Tibial artery (tissue), 4 donors: ENCODE measurements around the gene NINJ1.

Experiments used
- DNase-seq, 2 donors: peaks; one replicate each; pipeline ENCODE4 v3.0.0-alpha.2; 2019
- H3K27ac ChIP-seq, 2 donors: fragments of 200-600 bp; sonication (generic) in 1 of 2; 1 replicate in 1 of 2; 2 replicates in 1 of 2; pipeline ENCODE4 v1.5.1; 2018 to 2019; ENCODE audit warnings: mild to moderate bottlenecking in 1 of 2
- H3K27me3 ChIP-seq, 2 donors: fragments of 200-600 bp; sonication (generic) in 1 of 2; one replicate each; pipeline versions ENCODE4 v1.5.1 to v1.6.0; 2016 to 2019
- H3K36me3 ChIP-seq, 3 donors: fragments of 200-600 bp; sonication (generic) in 2 of 3; one replicate each; pipeline ENCODE4 v1.5.1; 2016 to 2019; ENCODE audit warnings: mild to moderate bottlenecking in 2 of 3
- H3K4me1 ChIP-seq, 4 donors: fragments of 200-600 bp; sonication (generic) in 2 of 4; 1 replicate in 3 of 4; 2 replicates in 1 of 4; pipeline ENCODE4 v1.5.1; 2016 to 2019
- H3K4me3 ChIP-seq, 2 donors: fragments of 200-600 bp; sonication (generic) in 1 of 2; 1 replicate in 1 of 2; 2 replicates in 1 of 2; pipeline ENCODE4 v1.5.1; 2018 to 2019; ENCODE audit warnings: mild to moderate bottlenecking in 2 of 2
- H3K9me3 ChIP-seq, 3 donors: fragments of 200-600 bp; sonication (generic) in 1 of 3; one replicate each; pipeline ENCODE4 v1.5.1; 2016 to 2019
- intact Hi-C: fragments of 100-400 bp; cut with DNase I; formaldehyde crosslinking; loops from one replicate; pipeline ENCODE4 v1.15.0; 2023; ENCODE audit warnings: low total_unique reads
- TF ChIP-seq, protein P1 (sequence below), 2 experiments: fragments of 200-600 bp in 1 of 2; fragments of 450-650 bp in 1 of 2; IDR thresholded peaks; one replicate each; pipeline ENCODE4 v1.5.1; 2017 to 2019; ENCODE audit warnings: antibody characterized with exemption in 2 of 2, mild to moderate bottlenecking in 1 of 2, moderate library complexity in 1 of 2

Gene NINJ1

GRCh38 chr9:93171261-93171990 lies 37.4 kb upstream of the NINJ1 start:
- H3K27ac ChIP-seq, result no peak overlapping the region
- H3K27me3 ChIP-seq, result peaks cover 0 to 9% of the 10 kb centered on the region in 2 donors
- no peak for DNase-seq
- H3K36me3 ChIP-seq, result no peaks in the 10 kb centered on the region
- no peak overlapping the region for H3K4me3 ChIP-seq
- TF ChIP-seq, protein P1, sequence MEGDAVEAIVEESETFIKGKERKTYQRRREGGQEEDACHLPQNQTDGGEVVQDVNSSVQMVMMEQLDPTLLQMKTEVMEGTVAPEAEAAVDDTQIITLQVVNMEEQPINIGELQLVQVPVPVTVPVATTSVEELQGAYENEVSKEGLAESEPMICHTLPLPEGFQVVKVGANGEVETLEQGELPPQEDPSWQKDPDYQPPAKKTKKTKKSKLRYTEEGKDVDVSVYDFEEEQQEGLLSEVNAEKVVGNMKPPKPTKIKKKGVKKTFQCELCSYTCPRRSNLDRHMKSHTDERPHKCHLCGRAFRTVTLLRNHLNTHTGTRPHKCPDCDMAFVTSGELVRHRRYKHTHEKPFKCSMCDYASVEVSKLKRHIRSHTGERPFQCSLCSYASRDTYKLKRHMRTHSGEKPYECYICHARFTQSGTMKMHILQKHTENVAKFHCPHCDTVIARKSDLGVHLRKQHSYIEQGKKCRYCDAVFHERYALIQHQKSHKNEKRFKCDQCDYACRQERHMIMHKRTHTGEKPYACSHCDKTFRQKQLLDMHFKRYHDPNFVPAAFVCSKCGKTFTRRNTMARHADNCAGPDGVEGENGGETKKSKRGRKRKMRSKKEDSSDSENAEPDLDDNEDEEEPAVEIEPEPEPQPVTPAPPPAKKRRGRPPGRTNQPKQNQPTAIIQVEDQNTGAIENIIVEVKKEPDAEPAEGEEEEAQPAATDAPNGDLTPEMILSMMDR (IDR thresholded peaks at IDR 0.05), result no peak
- no peaks in the 10 kb centered on the region for H3K4me1 ChIP-seq
- H3K9me3 ChIP-seq, result no peaks in the 10 kb centered on the region
- intact Hi-C loops, result no loop called here

GRCh38 chr9:93170571-93170970 lies 36.5 kb upstream of the NINJ1 start:
- intact Hi-C loops, result no loop called here

DNA sequence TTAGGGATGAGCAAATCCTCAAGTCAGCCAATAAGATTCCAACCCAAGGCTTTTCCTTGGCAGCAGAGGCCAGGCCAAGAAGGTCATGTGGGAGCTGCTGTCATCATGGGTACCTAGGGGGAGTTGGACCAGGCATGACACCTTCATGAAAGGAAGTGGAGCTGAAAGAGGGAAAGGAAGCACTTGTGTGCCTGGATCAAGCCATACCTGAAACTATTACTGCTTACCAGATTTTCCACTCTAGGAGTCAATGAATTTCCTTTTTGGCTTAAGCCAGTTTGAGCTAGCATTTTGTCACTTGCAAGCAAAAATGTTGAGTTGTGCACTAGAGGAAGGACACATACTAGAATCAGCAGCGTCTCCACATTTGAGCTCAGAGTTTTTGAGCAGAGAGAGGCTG lies 35.4 kb upstream of the NINJ1 start:
- Histone ChIP-seq H3K4me3 (no peak overlapping the region), H3K27ac (no peak overlapping the region), H3K36me3 (no peaks in the 10 kb centered on the region), H3K9me3 (no peaks in the 10 kb centered on the region), H3K27me3 (peaks cover 0 to 9% of the 10 kb centered on the region in 2 donors), H3K4me1 (no peaks in the 10 kb centered on the region)
- no peak for DNase-seq
- TF ChIP-seq, protein P1 (IDR thresholded peaks at IDR 0.05), result no peak
- intact Hi-C loops, result loop anchor here (10.0 kb wide), 1 partner anchor 395 kb away; no protein-coding TSS in a partner anchor

More at GRCh38 chr9:93170571-93170970, 36.5 kb upstream of the NINJ1 start:
- Histone ChIP-seq H3K27ac (no peak overlapping the region), H3K4me3 (no peak overlapping the region), H3K4me1 (no peaks in the 10 kb centered on the region), H3K27me3 (peaks cover 0 to 9% of the 10 kb centered on the region in 2 donors), H3K36me3 (no peaks in the 10 kb centered on the region), H3K9me3 (no peaks in the 10 kb centered on the region)
- DNase-seq, result no peak
- TF ChIP-seq, protein P1 (IDR thresholded peaks at IDR 0.05), result no peak

DNA sequence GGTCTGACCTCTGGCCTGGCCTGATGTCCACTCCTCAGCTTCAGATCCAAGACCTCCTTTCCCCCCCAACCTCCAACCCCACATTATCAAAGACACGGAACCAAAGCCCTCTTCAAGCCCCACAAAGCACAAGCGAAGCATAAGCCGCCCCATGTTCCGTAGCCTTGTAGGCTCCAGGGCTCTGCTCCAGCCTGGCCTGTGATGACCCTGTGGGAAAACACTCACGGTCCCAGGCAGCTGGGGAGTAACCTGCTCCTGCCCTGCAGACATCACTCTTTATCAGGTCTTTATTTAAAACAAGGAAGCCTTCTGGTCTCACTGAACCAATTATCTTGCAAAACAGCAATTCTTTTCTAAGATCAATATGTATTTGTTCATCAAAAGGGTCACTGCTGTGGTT lies 34.5 kb upstream of the NINJ1 start:
- no peaks in the 10 kb centered on the region for H3K4me1 ChIP-seq
- no peak for DNase-seq
- H3K27me3 ChIP-seq, result peaks cover 0 to 3% of the 10 kb centered on the region in 2 donors
- H3K4me3 ChIP-seq, result no peak overlapping the region
- TF ChIP-seq, protein P1 (IDR thresholded peaks at IDR 0.05), result no peak
- H3K36me3 ChIP-seq, result no peaks in the 10 kb centered on the region
- H3K27ac ChIP-seq, result no peak overlapping the region
- no peaks in the 10 kb centered on the region for H3K9me3 ChIP-seq
- intact Hi-C loops, result loop anchor here (10.0 kb wide), 1 partner anchor 396 kb away; no protein-coding TSS in a partner anchor

DNA sequence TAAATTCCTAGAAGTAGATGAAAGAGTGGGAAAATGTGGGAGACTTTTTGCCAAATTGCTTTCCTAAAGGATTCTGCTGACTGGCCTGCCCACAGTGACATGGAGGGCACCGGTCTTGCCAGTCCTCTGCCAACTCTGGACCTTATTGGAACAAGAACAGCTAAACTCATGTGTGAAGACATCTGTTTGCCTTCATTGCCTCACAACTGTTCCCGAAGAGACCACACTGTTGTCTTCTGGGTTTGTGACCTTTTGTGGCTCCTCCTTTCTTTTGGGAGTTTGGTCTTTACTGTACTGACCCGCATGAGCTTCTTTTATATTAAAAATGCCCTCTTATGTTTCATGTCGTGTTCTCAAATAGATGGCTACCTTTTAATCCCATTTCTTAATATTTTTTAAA lies 33.8 kb upstream of the NINJ1 start:
- no peak overlapping the region for H3K27ac ChIP-seq
- H3K36me3 ChIP-seq, result no peaks in the 10 kb centered on the region
- no peaks in the 10 kb centered on the region for H3K4me1 ChIP-seq
- no peaks in the 10 kb centered on the region for H3K9me3 ChIP-seq
- TF ChIP-seq, protein P1 (IDR thresholded peaks at IDR 0.05), result no peak
- intact Hi-C loops, result loop anchor here (10.0 kb wide), 1 partner anchor 397 kb away; no protein-coding TSS in a partner anchor
- DNase-seq, result no peak
- H3K27me3 ChIP-seq, result no peaks in the 10 kb centered on the region
- H3K4me3 ChIP-seq, result no peak overlapping the region
